NOMO-1 treated with dmso at 0.1 percent for 144 hours (cell line): ENCODE data around the gene CPXCR1.
"Not testable (repeated sequence)": the region's sequence is repeated elsewhere in the genome, so short reads cannot be mapped to it uniquely, and the experiment has no call there.

Source experiments
- DNase-seq: peaks from one replicate; lab custom pipeline; 2025; ENCODE audit not compliant: unreplicated experiment; lab: John Stamatoyannopoulos, UW

CPXCR1 gene

GRCh38 chrX:88746925-88747324 is at the start of gene CPXCR1:
Gene CPXCR1 (plus strand): TSS chrX:88747225. CDS start chrX:88753415, 6,190 bp downstream.
- no peak for DNase-seq

- DNase-seq = no peak
These were observed 11.2 kb upstream of the CPXCR1 start for GRCh38 chrX:88735835-88736234.

GRCh38 chrX:88746215-88746614 is 810 bp upstream of the CPXCR1 start:
- DNase-seq = not testable (repeated sequence)

- not testable (repeated sequence) for DNase-seq
These were observed 5.3 kb downstream of the CPXCR1 start for GRCh38 chrX:88752339-88752738.

GRCh38 chrX:88789825-88790224 is 42.8 kb downstream of the CPXCR1 start:
- DNase-seq = no peak
